Cerebellar nuclear complex (tissue), 1 donor: ENCODE measurements around the gene SORCS2.
"Not testable (repeated sequence)": the region's sequence is repeated elsewhere in the genome, so short reads cannot be mapped to it uniquely, and the experiment has no call there.

ENCODE experiments used
- DNase-seq, 2 experiments: peaks; one replicate each; lab custom pipeline; 2025; lab: John Stamatoyannopoulos, UW

SORCS2 gene

DNA sequence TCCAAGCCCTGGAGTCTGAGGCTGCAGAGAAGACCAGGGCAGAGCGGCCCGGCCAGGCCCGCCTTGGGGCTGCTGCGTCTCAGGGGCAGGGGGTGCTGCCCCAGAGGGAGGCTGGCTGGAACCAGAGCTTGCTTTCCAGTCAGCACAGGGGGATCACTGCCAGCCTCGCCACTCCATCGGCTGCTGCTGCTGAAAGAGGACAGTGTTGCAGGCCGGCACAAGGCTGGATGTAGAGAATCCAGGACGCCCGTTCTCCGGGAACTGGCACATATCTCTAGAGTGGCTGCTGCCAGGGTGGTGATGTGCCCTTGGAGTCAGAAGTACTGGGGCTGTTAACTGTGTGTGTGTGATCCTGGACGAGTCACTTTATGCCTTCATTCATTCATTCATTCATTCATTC lies 31.9 kb upstream of the SORCS2 start:
- DNase-seq, result no peak

- DNase-seq, result no peak
These were observed 31.3 kb upstream of the SORCS2 start for GRCh38 chr4:7160951-7161440.

DNA sequence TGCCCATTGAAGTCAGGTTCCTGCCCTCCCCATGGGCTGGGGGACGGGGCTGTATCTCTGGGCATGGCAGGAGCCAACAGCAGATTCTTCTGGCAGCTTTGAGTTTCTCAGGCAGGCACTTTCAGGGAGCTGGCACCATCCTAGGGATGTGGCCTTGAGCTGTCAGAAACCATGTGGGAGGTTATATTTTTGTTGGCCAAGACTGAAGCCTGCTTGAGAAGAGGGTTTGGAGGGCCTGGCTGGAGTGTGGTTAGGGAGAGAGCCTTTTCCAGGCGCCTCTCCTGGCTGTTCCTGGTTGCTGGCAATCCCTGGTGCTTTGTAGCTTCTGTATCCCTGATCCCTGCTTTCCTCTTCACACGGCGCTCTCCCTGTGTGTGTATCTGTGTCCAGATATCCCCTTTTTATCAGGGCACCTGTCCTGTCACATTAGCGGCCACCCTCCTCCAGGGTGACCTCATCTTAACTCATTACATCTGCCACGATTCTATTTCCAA lies 30.6 kb upstream of the SORCS2 start:
- no peak for DNase-seq

DNA sequence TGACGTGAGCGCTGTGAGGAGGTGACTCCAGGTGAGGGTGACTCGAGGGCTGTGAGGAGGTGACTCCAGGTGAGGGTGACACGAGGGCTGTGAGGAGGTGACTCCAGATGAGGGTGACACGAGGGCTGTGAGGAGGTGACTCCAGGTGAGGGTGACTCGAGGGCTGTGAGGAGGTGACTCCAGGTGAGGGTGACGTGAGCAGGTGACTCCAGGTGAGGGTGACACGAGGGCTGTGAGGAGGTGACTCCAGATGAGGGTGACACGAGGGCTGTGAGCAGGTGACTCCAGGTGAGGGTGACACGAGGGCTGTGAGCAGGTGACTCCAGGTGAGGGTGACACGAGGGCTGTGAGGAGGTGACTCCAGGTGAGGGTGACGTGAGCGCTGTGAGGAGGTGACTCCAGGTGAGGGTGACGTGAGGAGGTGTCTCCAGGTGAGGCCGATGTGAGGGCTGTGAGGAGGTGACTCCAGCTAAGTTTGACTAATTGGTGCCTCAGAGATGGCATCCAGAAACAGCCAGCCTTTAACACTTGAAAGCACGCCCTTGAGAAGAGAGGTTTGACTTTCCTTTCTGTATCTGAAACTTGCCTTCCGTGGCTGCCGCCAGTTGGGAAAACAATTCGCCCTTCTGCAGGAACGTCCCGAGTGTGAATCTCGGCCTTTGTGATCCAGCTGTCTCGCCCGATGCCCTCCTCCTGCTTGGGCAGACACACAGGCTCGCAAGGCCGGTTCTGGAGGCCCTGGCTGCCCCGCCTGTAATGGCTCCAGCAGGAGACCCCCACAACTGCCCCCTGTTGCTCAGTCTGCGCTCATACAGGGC lies 27.1 kb upstream of the SORCS2 start:
- not testable (repeated sequence) for DNase-seq

GRCh38 chr4:7165874-7166201 lies 26.5 kb upstream of the SORCS2 start:
- no peak for DNase-seq

DNA sequence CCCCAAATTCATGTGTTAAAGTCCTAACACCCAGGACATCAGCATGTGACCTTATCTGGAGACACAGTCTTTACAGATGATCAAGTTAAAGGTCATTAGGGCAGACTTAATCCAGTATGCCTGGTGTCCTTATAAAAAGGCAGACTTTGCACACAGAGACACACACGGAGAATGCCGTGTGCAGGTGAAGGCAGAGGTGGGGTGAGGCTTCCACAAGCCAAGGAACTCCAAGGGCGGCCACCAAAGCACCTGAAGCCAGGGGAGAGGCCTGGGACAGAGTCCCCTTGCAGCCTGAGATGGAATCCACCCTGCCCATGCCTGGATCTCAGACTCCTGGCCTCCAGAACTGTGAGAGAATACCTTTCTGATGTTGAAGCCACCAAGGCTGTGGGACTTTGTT lies 26.1 kb upstream of the SORCS2 start:
- no peak for DNase-seq

DNA sequence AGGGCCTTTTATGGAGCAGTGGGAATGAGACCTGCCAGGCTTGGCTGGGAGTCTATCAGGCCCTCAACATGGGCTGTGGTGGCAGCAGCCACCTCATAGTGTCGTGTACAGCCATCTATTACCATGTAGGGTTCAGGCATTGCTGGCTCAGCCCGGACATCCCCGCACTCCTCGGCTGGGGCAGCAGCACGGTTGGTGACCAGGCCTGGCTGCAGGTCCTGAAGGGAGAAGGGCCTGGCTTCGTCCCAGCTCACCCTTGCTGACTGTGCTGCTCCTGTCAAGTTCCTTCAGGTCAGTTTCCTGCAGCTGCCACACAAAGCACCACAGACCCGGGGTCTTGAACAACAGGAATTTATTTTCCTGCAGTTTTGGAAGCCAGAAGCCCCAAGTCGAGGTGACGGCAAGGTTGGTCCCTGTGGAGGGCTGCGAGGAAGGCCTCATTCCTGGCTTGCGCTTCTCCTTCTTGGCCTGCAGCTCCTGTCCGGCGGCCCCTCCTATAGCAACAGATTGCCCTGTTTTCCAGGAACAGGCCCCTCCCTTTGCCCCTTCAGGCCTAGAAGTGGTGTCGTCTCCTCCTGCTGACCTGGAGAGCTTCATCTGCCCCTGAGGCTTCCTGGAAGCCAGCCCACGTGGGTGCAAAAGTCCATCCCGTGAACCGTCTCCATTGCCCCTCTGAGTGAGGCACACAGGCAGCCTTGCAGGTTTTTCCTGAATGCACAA lies 25.2 kb upstream of the SORCS2 start:
- DNase-seq, result no peak

DNA sequence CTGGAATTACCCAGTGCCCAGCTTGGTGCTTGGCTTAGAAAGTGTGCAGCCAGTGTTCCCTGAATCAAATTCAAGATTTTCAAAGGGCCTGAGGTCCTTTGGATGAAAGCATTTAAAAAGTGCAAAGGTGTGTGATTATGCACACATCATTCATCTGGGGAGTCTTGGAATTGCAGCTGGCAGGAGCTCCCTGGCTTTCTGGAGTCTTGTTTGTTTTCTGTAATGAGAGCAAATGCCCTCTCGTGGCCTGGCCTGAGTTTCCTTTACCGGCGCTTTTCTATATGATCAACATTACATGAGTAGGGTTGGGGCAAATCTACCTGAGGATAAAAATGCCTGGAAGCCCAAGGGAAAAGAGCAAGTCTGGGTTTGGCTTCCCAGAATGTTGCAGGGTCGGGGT lies 24.6 kb upstream of the SORCS2 start:
- no peak for DNase-seq

DNA sequence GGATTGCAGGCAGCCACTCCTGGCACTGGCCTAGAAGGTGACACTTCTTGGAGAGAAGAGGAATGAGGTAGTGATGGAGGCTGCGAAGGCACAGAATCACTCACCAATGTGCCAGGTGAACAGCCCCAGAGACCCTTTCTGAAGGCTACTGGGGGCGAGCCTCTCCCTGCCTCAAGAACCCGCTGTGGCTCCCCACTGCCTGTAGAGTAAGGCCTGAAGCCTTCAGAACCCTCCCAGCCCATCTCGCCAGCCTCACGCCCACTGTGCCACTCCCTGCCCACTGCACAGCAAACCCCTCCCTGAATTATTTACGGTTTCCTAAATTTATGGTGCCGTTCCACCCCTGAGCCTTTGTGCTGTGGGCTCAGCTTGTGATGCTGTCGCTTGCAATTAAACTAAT lies 24.2 kb upstream of the SORCS2 start:
- no peak for DNase-seq

- no peak for DNase-seq
These were observed 23.2 kb upstream of the SORCS2 start for GRCh38 chr4:7169134-7169533.

- DNase-seq, result no peak
These were observed 22.3 kb upstream of the SORCS2 start for GRCh38 chr4:7170012-7170411.

DNA sequence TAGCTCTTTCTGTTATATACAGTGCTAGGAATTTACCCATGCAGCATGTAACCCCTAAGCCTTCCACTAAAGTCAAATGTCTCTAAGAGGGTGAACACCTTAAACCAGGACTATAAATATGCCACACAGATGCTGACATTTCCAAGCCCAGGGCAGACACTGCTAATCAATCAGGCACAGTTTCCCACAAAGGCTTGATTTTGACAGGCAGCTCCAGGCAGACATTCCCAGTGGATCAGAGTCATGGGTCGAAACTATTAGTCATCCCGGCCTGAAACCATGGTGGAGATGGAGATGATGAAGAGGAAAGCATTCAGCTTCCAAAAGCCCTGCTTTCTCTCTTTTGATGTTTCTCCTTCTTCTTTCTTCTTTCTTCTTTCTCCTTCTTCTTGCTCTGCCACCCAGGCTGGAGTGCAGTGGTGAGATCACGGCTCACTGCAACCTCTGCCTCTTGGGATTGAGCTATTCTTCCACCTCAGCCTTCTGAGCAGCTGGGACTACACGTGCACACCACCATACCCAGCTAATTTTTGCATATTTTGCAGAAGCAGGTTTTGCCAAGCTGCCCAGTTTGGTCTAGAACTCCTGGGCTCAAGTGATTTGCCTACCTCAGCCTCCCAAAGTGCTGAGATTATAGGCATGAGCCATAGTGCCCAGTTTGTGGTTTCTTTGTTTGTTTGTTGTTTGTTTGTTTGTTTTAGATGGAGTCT lies 21.0 kb upstream of the SORCS2 start:
- DNase-seq, result no peak

DNA sequence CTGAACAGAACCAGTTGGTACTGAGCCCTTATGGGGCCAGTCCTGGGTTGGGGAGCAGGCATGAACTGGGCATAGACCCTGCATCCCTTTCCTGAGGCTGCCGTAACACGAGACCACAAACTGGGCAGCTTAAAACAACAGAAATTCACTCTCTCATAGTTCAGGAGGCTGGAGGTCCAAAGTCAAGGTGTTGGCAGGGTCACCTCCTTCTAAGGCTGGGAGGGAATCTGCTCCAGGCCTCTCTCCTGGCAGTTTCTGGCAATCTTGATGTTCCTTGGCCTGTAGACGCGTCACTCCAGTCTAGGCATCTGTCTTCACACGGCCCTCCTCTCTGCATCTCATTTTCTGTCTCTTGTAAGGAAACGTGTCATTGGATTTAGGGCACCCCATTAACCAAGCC lies 19.8 kb upstream of the SORCS2 start:
- no peak for DNase-seq

GRCh38 chr4:7172946-7173345 lies 19.4 kb upstream of the SORCS2 start:
- DNase-seq, result no peak

- DNase-seq, result no peak
These were observed 18.4 kb upstream of the SORCS2 start for GRCh38 chr4:7173841-7174449.

- no peak for DNase-seq
These were observed 13.2 kb upstream of the SORCS2 start for GRCh38 chr4:7179158-7179557.

DNA sequence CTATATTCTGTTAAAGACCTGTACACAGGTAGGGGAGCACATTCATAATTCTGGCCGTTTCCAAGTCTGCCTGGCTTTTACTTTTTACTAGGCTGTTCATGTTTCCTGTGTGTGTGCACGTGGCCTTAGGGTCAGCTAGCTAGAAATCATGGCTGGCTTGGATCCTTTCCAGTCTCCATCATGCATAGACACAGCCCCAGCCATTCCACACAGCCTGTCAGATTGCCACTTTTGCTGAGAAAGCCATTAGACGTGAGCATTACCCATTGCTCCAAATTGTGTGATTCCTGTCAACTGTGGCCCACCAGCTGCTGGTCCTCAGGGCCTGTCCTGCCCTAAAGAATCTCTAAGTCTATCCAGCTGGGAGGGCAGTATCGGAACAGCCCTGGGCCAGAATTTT lies 11.4 kb upstream of the SORCS2 start:
- DNase-seq, result no peak

DNA sequence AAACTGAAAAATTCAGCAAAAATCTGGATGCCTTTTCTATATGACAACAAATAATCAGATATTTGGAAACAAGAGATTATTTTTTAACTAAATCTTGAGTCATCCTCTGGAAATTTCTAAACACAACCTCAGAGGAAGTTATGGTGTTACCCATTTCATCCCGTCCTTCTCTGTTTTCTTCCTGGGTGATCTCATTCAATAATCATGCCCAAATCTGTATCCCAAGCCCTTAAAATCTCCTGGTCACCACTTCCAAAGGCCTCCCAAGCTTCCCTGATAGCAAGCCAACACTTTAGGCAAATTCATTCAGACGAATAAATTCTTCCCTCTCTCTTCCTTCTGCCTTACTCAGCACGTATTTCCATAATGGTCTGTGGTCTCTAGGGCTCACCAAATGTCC lies 9.7 kb upstream of the SORCS2 start:
- DNase-seq, result no peak

GRCh38 chr4:7183161-7183560 lies 9.2 kb upstream of the SORCS2 start:
- no peak for DNase-seq

GRCh38 chr4:7183780-7184460 lies 8.4 kb upstream of the SORCS2 start:
- no peak for DNase-seq

GRCh38 chr4:7185487-7186030 lies 6.8 kb upstream of the SORCS2 start:
- DNase-seq, result no peak
